ENCODE measurements around the gene SARNP.

SARNP gene

DNA sequence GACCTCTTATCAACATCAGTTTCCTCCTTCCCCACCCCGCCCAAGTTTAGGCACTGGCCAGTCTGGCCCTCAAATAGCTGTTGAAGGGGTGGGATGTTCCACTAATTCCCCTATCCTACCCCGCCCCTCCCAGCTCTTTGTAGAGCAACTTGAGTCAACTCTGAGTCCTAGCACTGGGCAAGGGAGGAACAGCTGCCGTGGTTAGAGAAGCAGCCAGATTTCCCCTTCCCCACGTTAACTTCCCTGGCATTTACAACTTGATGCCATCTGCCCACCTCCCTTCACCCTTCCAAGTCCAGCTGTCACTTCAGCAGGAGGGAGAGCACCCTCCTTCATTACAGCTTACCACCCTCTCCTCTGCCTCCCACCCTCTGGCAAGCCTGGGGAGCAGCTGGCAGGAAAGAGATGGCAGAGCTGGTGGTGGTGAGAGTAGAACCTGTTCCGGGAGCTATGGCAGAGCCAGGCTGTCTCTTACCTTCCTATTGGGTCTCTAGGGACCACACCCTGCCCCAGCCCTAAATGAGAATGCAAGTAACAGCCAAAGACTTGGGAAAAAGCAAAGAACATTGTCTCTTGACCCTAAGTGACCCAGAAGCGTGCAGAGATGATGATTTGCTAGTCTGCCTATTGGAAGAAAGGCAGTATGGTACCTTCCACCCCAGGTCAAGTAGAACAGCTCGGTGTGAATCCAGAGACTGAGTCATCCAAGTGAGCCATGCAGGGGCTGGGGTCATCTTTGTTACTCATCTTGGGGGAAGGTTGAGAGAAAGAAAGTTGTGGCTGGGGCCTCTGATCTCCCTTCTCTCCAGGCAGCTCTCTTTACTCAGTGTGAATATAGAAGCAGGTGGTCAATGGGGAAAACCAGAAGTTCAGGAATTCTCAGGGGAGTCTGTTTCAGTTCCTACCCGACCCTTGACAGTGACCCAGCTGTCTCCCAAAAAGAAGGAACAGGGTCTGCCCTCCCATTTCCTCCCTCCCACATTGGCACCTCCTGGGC is 100.2 kb downstream of the SARNP start:
- no peak for TF ChIP-seq TAF1 (IDR thresholded peaks at IDR 0.05; ENCODE audit: borderline replicate concordance, insufficient read depth, low read length)
- TF ChIP-seq, protein P1, sequence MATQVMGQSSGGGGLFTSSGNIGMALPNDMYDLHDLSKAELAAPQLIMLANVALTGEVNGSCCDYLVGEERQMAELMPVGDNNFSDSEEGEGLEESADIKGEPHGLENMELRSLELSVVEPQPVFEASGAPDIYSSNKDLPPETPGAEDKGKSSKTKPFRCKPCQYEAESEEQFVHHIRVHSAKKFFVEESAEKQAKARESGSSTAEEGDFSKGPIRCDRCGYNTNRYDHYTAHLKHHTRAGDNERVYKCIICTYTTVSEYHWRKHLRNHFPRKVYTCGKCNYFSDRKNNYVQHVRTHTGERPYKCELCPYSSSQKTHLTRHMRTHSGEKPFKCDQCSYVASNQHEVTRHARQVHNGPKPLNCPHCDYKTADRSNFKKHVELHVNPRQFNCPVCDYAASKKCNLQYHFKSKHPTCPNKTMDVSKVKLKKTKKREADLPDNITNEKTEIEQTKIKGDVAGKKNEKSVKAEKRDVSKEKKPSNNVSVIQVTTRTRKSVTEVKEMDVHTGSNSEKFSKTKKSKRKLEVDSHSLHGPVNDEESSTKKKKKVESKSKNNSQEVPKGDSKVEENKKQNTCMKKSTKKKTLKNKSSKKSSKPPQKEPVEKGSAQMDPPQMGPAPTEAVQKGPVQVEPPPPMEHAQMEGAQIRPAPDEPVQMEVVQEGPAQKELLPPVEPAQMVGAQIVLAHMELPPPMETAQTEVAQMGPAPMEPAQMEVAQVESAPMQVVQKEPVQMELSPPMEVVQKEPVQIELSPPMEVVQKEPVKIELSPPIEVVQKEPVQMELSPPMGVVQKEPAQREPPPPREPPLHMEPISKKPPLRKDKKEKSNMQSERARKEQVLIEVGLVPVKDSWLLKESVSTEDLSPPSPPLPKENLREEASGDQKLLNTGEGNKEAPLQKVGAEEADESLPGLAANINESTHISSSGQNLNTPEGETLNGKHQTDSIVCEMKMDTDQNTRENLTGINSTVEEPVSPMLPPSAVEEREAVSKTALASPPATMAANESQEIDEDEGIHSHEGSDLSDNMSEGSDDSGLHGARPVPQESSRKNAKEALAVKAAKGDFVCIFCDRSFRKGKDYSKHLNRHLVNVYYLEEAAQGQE (IDR thresholded peaks at IDR 0.05; ENCODE audit: insufficient read depth in 1 of 2, low read depth in 2 of 2, low read length in 2 of 2): no peak
- TF ChIP-seq POLR2AphosphoS5 (IDR thresholded peaks at IDR 0.05; ENCODE audit: low read depth, low read length): no peak

DNA sequence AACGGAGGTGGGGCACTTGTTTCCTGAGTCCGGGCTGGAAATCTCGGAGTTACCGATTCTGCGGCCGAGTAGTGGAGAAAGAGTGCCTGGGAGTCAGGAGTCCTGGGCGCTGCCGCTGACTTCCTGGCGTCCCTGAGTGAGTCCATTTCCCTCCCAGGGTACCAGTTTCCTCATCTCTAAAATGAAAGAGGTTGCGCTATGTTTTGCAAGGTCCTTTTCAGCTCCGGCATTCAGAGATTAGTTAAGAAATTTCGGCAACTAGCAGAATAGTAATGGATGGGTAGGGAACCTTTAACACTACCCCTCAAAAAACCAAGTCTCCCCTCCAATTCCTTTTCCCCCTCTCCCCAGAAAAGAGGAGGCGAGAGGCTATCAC is 101.0 kb downstream of the SARNP start:
- TF ChIP-seq TAF1 (IDR thresholded peaks at IDR 0.05; ENCODE audit: borderline replicate concordance, insufficient read depth, low read length) (no peak), SIN3A (IDR thresholded peaks at IDR 0.05; ENCODE audit: borderline replicate concordance, insufficient read depth, low read length) (no peak), POLR2AphosphoS5 (IDR thresholded peaks at IDR 0.05; ENCODE audit: low read depth, low read length) (no peak), FOXP2 (optimal IDR thresholded peaks at IDR 0.05; ENCODE audit: borderline replicate concordance, extremely low read depth, extremely low read length, insufficient read depth) (no peak)
- TF ChIP-seq, protein P1 (IDR thresholded peaks at IDR 0.05; ENCODE audit: insufficient read depth in 1 of 2, low read depth in 2 of 2, low read length in 2 of 2): no peak

DNA sequence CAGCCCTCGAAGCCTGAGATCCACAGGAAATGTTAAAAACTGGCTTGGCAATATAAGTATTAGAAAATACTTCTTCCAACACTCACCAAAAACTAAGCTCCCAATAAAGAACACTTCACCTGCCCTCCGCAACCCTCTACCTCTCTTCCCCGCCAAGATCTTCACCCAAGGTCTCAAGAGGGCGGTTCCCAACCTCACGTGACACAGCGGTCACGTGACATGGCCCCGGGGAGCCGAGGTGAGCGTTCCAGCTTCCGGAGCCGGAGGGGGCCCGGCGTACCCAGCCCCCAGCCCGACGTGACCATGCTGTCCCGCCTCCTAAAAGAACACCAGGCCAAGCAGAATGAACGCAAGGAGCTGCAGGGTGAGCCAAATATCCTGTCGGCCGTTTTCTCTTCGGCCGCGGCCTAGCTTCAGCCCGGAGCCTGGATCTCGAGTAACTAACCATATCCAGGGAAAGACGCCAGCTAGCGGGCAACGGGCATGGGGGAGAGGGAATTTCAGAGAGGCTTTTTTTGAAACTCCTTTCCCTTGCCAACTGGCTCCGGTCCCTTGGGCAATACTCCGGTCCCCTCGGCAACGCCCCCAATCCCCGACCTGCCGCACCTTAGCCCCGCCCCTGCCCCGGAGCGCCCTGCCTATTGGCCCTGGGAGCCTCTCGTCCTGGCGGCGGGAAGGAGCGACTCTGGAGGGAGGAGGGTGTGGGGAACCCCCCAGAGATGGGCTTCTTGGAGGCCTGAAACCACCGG is 101.5 kb downstream of the SARNP start, which contains the start of gene BLOC1S1:
BLOC1S1 (plus strand) TSS at position 214 of the 749 bp plus-strand sequence; CDS start at position 220, 6 bp downstream.
- TF ChIP-seq, protein P1 (IDR thresholded peaks at IDR 0.05; ENCODE audit: insufficient read depth in 1 of 2, low read depth in 2 of 2, low read length in 2 of 2): no peak
- TF ChIP-seq TAF1 (IDR thresholded peaks at IDR 0.05; ENCODE audit: borderline replicate concordance, insufficient read depth, low read length) (0 out of 2 replicates have a peak, but pooled peaks have one; percentile 16), SIN3A (IDR thresholded peaks at IDR 0.05; ENCODE audit: borderline replicate concordance, insufficient read depth, low read length) (peak; percentile 93; the same call in 1 of the 2 replicates), POLR2AphosphoS5 (IDR thresholded peaks at IDR 0.05; ENCODE audit: low read depth, low read length) (peak; percentile 60; the same call in 1 of the 2 replicates), FOXP2 (optimal IDR thresholded peaks at IDR 0.05; ENCODE audit: borderline replicate concordance, extremely low read depth, extremely low read length, insufficient read depth) (peak; percentile 50)

DNA sequence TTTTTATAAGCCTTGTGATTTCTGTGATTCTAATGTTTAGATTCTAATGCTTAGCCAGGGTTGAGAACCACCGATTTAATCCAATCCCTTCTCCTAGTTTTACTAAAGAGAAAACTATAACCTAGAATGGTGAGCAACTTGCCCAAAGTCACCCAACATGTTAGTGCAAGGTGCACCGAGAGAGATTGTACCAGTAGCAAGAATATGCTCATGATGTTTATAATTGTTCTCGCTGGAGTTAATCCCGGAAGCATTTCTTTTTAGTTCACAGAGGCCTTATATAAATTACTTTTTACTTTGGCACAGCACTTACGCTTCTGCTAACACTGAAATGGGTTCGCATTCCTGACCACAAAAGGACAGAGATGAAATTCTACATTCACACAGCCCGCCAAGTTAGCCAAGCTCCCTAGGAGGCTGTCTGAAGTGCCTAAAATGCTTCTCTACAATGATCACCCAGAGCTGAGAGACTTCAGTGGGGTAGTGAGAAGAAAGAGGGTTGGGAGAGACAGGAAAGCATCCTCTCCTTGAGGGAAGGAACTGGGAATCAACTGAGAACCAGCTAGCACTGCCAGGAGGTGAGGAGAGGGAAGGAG is 102.3 kb downstream of the SARNP start:
- TF ChIP-seq POLR2AphosphoS5 (IDR thresholded peaks at IDR 0.05; ENCODE audit: low read depth, low read length) (no peak), SIN3A (IDR thresholded peaks at IDR 0.05; ENCODE audit: borderline replicate concordance, insufficient read depth, low read length) (no peak), TAF1 (IDR thresholded peaks at IDR 0.05; ENCODE audit: borderline replicate concordance, insufficient read depth, low read length) (no peak), FOXP2 (optimal IDR thresholded peaks at IDR 0.05; ENCODE audit: borderline replicate concordance, extremely low read depth, extremely low read length, insufficient read depth) (no peak)
- TF ChIP-seq, protein P1 (IDR thresholded peaks at IDR 0.05; ENCODE audit: insufficient read depth in 1 of 2, low read depth in 2 of 2, low read length in 2 of 2): no peak
